NCI-H2107 treated with DMSO at 0.1 percent for 48 hours (cell line): ENCODE measurements around the gene HDLBP.

ENCODE experiments used
- DNase-seq: peaks from one replicate; lab custom pipeline; 2025; ENCODE audit not compliant: unreplicated experiment; lab: John Stamatoyannopoulos, UW

Gene HDLBP, protein sequence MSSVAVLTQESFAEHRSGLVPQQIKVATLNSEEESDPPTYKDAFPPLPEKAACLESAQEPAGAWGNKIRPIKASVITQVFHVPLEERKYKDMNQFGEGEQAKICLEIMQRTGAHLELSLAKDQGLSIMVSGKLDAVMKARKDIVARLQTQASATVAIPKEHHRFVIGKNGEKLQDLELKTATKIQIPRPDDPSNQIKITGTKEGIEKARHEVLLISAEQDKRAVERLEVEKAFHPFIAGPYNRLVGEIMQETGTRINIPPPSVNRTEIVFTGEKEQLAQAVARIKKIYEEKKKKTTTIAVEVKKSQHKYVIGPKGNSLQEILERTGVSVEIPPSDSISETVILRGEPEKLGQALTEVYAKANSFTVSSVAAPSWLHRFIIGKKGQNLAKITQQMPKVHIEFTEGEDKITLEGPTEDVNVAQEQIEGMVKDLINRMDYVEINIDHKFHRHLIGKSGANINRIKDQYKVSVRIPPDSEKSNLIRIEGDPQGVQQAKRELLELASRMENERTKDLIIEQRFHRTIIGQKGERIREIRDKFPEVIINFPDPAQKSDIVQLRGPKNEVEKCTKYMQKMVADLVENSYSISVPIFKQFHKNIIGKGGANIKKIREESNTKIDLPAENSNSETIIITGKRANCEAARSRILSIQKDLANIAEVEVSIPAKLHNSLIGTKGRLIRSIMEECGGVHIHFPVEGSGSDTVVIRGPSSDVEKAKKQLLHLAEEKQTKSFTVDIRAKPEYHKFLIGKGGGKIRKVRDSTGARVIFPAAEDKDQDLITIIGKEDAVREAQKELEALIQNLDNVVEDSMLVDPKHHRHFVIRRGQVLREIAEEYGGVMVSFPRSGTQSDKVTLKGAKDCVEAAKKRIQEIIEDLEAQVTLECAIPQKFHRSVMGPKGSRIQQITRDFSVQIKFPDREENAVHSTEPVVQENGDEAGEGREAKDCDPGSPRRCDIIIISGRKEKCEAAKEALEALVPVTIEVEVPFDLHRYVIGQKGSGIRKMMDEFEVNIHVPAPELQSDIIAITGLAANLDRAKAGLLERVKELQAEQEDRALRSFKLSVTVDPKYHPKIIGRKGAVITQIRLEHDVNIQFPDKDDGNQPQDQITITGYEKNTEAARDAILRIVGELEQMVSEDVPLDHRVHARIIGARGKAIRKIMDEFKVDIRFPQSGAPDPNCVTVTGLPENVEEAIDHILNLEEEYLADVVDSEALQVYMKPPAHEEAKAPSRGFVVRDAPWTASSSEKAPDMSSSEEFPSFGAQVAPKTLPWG (N-terminal part only)

DNA sequence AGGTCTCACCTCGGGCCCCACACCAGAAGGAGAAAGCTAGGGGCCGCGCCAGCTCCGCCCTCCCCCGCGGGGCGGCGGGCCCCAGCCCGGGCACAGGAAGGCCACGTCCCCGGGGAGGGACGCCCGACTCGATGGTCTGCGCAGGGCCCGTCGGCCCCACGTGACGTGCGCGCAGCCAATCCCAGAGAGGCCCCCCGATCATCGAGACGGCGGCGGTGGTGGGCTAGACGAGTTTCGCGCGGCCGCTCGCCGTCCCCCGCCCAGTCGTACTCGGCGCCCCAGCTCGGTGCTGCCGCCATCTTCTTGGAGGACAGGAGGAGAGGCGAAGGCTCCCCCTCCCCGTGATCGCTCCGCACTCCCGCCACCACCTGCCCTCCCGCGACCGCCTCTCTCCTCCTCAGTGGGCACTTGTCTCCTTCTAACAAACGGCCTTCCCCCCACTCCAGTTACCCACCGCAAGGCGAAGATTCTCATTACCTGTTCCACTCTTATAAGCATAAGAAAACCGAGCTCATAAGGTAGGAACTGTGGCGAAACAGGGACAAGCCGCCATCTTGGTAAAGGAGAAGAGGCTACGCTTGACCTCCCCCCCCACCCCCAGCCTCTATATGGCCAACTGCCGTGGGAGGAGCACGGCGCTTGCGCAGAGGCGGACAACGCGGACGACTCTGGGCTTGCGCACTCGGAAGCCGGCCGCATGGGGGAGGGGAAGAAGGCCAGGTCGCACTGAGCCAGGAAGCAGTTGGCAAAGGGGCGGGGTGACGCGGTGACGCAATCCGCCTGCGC is at the start of gene HDLBP:
Gene HDLBP, minus strand, starts transcription at position 580 of the 786 bp plus-strand sequence. CDS start 48,803 bp downstream, outside the sequence.
- peak; percentile 90 for DNase-seq

DNA sequence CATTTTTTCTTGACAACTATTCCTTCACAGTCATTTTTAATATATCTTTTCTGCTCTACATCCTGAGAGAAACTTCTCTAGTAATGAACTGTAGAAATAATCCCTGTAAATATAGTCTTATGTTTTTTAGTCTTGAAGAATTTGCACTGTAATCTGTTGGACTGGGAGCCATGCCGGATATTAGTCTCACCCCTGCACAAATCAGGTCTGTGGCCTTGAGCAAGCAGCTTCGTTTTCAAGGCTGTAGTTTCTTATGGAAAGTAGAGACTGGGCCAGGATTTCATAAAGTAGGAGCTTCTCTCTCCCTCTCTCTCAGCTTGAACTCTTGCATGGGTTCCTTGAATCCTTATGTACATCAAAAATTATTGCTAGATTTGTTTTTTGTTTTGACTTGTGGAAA is 49.3 kb upstream of the HDLBP start:
- DNase-seq = no peak

DNA sequence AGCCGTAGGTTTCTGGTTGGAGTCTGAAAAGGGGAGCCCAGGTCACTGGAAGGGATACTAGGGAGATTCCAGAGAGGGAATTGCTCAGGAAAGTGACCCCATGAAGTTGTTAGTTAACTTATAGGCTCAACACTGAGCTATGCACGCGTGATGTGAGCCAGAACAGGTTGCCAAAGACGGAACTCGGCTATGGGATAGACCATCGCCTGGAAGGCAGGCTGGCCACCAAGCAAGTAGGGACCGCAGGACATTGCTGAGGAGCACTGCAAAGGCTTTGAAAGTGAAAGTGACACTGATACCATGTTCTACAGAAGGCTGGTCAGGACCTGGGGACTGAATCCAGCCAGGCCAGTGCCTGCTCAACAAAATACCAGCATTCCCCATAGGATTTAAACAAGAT is 48.0 kb upstream of the HDLBP start:
- DNase-seq = no peak

DNA sequence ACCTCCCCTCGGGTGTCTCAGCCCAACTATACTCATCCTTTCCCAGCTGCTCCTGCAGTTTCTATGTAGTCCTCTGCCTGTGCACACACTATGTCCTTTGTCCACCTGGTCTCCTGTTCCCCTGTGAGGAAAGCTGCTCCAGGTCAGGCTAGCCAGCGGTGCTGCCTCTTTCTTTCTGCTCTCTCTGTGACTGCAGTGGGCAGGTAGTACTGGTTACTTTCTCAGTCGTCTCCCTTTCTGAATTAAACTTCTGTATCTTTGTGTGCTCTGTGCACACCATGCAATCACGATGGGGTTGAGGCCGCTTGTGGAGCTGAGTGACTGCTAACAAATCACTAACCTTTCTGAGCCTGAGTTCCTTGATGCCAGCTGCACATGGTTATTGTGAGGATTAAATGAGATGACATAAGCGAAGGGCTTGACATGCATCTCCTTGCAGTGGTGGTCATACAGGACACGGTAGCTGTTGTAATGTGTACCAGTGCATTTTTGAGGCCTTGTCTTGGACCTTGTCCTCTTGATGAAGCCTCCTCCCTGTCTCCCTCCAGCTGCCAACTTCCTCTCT is 44.1 kb upstream of the HDLBP start:
- no peak for DNase-seq

DNA sequence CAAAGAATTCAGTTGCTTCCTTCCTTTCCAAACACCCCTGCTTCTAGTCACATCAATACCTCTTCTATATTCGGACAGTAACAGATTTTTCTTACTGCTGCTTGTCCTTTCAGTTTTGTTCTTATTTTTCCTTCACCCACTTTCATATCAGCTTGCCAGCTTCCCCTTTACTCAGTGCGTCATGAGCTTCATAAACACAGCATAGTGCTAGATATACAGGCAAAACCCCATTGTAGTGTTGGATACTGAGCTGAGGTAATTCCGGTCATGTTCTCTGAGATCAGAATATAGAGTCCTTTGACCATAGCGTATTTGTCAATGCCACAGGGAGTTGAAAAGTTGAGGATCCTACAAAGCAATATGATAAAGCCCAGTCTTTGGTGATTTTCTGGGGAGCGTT is 43.0 kb upstream of the HDLBP start:
- no peak for DNase-seq

DNA sequence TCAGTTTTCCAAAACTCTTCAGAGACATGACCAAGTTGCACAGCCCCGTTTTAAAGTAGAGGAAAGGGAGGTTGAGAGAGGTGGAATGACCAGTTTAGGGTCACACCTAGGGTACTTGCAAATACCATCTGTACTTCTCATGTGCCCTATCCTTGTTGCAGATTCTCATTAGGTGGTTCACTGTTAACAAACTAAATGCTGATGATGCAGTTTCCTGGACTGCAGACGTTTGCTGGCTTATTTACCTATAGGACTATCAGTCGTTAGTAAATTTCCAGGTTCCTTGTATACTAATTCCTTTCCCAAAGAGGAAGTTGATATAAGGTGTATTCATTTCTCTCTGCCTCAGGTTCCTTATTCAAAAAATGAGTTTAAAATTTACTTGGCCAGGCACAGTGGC is 42.1 kb upstream of the HDLBP start:
- DNase-seq = no peak

DNA sequence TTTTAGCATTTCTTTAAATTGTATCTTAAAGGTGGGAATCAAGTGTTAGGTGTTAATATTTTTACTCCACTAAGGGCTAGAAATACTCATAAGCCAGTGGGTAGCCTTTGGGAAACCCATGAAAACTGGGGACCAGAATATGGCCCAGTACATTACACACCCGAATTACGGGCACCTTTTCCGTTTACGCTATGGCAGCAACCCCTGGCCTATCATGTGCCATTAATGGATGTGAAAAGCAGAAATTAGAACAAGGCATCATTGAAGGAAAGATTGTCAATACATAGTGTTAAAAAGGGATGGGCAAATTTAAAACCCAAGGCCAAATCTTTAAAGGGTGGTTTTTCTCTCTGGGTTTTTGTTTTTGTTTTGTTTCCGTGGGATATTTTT is 41.4 kb upstream of the HDLBP start:
- DNase-seq = no peak

DNA sequence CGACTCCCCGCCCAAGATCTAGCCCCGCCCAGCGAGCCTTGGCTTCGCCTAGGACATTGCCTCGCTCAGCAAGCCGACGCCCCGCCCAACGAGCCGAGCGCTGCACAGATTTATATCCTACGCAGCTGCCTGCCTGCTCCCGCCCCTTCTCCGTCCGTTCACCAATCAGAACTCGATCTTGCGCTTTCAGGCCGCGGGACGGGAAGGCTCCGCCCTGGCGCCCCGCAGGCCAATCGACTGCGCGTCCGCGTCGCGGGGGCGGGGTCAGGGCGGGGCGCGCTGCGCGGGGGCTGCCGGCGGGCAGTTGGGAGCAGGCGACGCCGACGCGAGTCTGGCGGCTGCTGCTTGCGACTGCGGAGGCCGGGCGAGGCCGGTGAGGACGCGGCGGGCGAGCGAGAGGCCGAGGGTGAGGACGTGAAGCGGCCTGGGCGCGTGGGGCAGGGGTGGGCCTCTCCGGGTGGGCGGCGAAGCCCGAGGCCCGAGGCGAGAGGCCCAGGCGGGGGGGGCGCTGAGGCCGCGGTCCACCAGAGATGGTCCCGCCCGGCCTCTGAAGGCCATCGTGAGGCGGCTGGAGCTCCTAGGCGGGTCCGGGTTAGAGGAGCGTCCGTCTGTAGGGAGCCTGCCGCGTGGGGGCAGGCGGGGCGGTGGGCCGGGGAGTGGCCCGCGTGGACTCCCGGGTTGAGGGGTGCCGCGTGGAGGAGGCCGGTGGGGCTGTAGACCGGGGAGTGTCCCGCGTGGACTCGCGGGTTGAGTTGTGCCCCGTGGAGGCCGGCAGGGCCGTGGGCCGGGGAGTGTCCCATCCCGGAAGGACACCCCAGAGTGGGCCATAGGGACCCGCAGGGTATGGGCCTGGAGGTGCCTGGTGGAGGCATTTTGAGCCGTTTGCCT is 40.8 kb upstream of the HDLBP start, which contains the start of gene FARP2:
Gene FARP2, plus strand, starts transcription at position 303 of the 888 bp plus-strand sequence. CDS start 16,823 bp downstream, outside the sequence.
- peak; percentile 93 for DNase-seq

DNA sequence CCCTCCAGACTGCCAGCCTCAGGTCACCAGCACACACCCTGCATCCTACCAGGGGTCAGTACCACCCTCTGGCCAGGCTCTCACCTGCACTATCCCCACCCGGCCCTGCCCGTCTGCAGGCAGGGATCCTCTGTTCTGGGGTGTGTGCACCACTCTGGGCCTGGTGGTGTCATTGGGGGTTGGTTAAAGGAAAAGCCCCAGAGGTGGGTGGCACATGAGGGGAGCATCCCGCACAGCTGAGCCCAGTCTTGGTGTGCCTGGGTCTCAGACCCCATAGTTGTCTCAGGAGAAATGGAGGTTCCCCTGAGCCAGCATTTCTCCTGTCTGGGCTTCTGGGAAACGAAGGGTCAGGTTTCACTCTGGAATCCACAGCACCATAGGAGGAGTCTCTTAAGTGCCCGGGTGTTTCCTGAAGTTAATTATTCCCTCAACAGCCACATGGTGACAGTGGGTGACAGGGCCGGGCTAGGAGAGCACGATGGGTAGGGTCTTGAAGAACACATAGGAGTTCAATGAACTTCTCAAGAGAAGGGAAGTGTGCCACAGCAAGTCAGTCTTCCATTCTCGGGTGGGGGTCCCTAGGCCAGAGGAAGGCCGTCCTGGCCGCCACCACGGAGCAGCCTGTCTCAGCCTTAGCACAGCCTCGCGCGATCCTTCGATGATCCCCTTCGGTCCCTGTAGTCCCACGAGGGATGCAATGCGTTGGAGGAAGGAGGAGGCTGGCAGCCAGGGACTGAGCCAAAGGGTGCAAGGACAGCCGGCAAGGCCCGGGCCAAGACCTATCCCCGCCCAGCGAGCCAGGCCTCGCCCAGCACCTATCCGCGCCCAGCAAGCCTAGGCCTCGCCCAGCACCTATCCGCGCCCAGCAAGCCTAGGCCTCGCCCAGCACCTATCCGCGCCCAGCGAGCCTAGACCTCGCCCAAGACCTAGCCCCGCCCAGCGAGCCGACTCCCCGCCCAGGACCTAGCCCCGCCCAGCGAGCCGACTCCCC is 39.5 kb upstream of the HDLBP start:
- peak; percentile 50 for DNase-seq

DNA sequence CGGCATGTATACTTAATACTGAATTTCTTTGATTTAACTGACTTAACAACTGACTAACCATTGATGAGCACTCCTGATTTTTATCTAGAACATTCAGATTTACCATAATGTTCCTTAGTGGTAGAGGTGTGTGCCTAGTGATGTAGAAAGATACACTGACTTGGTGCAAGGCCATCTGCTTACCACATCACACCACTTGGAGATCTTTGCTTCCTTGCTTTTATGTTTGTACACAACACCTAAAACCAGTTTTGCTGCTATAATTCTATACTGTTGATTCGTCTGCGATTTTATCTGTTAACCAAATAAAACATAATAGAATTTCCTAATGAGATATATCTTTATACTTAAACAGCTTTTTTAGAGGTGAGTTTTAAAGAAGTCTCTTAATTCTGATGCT is 36.8 kb upstream of the HDLBP start:
- DNase-seq = no peak

DNA sequence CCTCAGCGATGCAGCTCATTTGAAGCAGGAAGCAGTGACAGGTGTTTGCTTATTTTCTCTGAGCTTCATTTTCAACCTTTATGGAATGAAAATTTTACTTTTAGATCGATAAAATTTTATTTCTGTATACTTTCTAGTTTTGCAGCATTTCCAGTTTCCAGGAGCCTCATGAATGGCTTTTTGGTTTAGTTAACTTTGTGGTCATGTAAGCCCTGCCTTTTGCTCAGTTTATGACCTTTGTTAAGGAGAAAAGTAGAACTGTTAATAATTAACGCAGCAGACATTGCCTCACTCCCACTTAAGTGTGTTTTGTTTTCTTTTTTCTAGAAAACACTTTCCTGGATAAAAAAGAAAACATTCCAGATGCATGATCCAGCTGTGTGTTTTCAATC is 36.2 kb upstream of the HDLBP start:
- DNase-seq = no peak

DNA sequence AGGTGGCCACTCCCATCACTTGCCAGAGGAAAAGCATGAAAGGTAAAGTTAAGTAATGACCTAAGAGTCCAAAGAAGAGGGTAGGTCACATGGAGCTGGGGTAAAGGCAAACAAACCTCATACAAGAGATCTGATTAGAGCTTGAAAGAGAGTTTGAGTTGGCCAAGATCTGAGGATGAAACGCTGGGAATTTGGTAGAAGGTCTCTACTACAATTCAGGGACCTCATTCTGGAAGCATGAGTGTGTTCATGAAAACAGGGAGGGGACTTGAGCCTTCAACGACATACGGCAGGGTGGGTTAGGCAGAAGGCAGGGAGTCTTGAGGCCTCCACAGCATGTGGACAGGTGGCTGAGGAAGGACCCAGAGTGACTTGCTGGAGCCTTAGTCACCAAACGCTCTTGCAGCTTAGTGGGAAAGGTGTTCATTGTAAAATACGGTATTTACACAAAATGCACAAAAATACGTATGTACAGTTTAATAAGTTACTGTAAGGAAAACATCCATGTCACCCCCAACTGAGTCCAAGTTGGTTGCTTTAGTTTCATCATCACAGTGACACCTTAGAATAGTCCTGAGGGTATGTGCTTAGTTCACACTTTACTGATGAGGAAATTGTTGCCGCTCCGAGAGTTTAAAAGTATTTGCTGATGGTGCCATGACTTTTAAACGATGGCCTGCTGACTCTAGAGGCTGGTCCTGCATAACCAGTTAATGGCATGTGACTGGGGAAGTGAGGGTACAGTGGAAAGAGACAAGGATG is 35.6 kb upstream of the HDLBP start:
- no peak for DNase-seq

DNA sequence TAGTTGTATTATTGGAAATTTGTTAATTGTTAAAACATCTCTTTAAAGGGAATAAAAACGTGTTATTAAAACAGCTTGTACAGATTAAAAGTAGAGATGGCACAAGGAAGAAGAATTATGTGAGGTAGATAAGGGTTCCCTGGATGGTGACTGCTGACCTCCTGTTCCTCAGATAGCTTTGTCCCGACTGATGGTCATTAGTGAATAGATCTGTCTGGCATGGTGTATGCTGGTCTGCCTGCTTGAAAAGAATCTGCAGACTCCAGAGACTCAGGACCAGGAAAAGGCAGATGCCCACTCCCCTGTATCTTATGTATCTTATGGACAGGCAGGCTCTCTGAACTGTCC is 35.0 kb upstream of the HDLBP start:
- DNase-seq = no peak

DNA sequence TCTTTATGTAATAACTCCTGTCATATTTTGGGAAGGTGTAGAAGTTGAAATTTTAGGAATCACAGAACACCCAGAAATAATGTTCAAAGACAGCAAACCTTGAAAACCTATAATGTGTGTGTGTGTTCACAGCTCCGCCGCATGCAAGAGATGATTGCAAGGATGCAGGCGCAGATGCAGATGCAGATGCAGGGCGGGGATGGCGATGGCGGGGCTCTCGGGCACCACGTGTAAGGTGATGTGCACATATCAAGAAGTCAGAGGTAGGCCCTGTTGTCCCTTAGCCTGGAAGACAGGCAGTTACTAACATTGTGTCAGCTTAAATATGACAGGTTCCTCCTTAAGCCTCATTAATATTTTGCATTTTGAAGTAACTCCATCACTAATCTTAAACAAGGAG is 34.5 kb upstream of the HDLBP start:
- DNase-seq = no peak

DNA sequence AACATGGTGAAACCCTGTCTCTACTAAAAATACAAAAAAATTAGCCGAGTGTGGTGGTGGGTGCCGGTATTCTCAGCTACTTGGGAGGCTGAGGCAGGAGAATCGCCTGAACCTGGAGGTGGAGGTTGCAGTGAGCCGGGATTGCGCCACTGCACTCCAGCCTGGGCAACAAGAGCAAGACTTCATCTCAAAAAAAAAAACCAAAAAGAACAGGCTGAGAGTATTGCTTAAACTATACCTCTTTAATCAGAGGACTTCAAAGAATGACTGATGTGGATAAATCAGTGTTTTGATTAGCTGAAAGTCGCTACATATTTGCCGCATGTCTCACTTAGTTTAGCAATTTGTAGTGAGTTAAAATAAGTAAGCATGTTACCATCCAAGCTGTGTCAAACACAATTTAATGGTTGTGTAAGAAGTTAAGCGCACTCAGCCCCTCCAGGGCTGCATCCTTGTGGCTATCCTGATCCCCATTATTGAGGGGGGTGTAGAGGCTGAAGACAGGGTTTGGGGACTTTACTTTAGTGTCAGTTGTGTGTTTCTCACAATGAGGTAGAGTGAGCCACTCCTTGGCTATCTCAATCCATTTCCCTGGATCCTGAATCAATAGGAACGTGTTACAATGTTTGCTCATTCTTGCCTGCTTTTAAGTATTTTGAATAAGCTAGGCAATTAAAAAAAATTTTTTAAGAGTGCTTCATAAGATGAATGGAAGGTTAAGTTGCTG is 29.6 kb upstream of the HDLBP start:
- no peak for DNase-seq

DNA sequence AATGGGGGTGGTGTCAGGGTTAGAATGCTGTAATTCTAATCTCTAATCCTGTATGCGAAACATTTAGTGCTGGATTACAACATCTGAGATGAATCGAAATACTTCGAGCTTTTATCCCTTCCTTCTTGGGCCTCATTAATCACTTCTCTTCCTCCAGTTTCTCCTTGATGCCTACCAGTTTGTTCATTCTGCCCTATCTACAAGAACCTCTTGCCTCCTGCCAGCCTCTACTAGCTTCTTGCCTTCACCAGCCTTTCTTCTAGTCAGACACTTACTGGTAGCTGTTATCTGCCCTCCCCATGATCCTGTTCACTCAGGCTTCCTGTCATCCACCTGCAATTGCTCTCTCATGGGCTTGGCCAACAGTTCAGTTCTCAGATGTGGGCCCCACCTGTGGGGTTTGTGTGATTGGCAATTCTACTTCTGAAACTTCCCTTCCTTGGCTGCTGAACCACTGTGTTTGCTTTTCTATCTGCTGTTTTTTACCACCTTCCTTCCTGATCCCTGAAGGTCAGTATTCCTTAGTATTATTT is 25.2 kb upstream of the HDLBP start:
- no peak for DNase-seq
